Astrocyte (in vitro differentiated cells and primary cell): Measurements from ENCODE around the gene FAM184B.

ENCODE experiments used
- CTCF ChIP-seq: IDR thresholded peaks from 2 replicates; pipeline ENCODE4 v1.5.1; 2011; ENCODE audit warnings: low read depth, mild to moderate bottlenecking, inconsistent platforms, low read length, moderate library complexity; ENCODE audit not compliant: insufficient read depth
- EZH2 ChIP-seq: IDR thresholded peaks from 2 replicates; pipeline ENCODE4 v1.6.1; 2012; ENCODE audit warnings: mild to moderate bottlenecking, low read length, inconsistent platforms; ENCODE audit not compliant: insufficient read depth

GRCh38 chr4:17583941-17584340, 197.5 kb downstream of the FAM184B start:
- TF ChIP-seq CTCF (no peak), EZH2 (no peak)
